ENCODE data around the gene ABTB2.

The ABTB2 gene

DNA sequence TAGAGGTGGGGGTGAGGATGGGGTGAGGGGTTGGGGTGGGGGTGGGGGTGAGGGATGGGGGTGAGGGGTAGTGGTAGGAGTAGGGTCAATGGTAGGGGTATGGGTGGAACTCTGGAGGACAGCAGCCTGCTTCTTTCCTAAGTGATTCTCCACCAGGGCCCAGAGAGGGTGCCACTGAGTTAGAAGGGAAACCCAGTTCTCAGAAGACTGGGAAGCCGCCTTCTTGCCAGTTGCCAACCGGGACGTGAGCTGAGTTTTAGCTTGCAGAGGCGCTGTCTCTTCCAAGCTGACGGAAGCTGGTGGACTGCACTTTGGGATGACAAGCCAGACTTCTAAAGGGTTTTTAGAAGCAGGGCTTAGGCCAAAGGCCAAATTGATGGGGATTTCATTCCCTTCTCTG is 148.0 kb downstream of the ABTB2 start:
- no peak for DNase-seq (ENCODE audit: low spot score)

DNA sequence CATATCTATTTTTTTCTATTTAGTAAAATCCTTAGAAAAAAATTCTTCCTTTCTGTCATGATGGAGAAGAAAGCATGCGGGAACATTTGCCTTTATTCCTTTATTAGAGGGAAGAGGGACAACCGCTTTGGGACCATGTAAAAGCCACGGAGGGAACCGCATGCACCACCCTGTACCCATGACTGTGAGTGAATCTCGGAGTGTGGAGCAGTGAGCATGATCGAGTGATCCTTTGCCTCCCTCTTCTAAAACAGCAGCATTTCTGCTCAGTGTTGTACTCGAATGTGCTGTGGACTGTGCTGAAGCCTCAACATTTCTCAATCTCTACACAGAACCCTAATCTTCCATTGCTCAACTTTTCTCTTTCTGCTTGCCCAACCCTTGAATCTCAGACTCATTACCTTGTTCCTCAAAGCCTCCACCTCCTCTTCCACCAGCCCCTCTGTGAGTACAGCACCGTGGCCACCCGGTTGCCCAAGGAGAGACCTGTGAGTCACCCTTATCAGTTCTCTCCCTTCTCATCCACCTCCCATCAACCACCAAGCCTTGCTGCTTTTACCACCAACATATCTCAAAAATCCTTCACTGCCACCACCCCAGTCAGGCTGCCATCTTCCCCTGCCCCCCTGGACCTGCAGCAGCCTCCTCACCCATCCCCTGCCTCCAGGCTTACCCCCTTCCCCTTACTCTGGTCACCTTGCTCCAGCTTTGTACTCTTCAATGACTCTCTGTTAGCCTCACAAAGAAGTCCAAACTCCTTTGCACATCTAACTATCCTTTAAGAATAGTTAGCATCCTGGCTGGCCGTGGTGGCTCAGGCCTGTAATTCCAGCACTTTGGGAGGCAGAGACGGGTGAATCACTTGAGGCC is 149.3 kb downstream of the ABTB2 start:
- DNase-seq (ENCODE audit: low spot score), result peak; percentile 34

DNA sequence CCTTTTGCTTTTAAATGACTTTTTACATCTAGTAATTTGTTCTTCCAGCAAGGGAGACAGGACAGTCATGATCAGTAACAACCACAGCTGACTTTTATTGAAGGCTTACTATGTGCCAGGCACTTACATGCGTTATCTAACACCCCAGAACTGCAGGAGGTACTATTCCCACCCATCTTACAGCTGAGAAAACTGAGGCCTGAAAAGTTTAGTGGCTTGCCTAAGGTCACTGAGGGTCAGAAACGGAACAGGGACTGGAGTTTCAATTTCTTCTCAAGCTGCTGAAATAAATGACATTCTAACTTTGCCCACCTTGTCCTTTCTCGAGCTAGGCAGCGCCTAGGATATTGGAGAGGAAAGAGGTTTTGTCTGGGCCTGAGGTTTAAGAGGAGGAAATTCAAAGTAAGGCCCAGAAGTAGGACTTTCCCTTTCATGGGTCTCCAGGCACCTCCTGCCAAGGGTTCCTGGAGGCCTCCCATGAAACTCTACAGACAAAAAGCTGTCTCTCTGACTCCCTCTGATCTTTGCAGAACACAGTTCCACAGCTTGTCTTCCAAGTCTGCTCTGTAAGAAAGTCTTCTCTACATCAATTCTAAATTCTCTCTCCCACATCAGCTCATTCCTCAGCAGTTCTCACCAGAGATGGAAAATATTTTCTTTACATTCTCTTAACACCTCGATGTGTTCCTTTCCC is 150.2 kb downstream of the ABTB2 start:
- peak; percentile 42 for DNase-seq (ENCODE audit: low spot score)

DNA sequence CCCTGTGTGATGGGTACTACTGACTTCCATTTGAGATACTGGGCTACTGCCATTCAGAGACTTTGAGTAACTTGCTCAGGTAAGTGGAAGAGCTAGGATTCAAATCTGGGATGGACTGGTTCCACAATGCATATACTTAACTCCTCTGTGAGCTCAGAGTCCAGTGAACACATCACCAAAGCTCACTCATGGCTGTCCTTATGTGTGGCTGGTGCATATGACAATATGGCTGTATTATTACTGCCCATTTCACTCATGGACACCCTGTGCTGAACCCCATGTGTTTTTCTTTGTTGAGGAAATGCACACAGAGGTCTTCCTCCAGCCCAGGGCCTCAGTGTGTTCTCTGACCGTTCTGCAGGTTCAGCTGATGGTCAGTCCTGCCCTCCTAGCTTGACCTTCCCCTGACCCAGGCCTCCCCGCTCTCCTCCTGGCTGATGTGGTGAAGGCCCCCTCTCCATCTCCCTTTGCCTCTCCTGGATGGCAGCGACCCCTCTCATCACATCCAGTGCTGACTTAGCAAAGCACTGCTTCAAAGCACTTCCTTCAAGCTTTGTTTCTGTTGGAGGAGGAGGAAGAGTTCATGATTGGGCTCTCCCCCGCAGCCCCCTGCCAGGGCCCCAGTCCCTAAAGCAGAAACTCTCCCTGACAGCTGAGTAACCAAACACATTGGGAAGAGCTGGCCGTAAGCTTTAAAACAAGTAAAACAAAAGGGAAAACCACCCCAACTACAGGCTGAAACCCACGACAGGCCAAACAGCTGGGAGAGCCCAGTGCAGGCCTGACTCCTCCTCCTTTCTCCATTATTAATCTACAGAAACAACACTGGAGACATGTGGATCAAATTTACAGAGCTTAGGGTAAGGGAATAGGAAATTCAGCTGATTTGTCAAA is 151.2 kb downstream of the ABTB2 start:
- no peak for DNase-seq (ENCODE audit: low spot score)

DNA sequence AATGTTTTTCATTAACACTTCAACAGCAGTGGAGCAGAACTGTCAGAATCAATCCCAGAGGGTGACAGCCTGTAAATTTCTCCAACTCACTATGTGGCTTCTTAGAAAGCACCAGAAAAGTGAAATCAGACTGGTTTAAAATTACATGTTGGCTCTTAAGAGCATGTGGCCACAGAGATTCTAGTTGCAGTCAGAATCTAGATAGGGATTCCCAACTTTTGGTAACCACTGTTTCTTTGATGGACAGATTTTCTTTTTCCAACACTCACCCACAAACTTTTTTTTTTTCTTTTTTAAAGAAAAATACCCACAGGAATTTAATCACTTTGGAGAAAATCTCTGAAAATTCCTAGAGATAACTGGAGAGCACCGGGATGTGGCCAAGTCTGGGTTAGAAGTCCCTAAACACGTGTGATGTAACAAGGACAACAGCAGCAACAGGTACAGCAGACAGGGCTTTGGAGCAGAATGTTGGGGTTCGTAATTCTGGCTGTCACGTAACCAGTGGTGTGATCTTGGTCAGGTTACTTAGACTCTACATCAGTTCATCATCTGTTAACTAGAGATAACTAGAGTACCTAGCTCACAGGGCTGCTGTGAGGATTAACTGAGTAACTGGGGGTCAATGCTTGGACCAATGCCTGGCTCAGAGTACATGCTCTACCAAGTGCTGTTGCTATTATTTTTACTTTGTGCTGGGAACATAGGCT is 152.3 kb downstream of the ABTB2 start:
- DNase-seq (ENCODE audit: low spot score), result no peak

DNA sequence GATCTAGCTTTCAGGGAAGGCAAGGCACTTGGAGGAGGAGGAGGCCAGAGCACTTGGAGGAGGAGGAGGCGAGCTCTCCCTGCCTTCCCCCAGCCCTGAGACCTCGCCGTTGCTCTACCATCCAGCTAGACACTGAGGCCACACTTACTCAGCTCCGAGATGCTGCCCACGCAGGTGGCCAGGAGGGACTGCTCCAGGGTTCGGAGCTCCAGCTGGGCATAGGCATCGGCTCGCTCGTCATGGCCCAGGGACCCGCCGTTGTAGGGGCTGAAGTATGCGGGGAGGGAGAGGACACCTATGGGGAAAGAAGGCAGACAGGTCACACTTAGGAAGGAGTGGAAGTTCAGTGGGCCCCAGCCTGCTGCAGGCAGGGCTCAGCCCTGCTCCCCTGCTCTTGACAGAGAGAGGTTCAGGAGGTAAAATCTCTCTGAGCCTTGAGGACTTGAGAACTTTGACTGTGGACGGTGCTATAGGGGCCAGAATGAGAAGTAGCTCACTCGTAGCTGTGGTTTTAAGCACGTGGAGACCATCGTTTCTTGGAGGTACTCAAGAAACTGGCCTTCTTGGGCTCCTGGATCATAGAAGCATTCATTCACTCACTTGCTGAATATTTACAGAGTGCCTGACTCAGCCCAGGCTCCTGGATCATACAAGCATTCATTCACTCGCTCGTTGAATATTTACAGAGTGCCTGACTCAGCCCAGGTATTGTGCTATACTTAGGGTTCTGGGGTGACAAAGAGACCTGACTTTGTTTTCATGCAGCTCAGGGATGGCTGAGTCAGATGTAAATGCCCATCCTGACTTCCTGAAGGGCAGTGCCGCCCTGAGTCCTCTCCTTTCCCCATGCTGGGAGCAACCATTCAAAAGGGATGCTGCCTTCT is 153.2 kb downstream of the ABTB2 start:
- DNase-seq (ENCODE audit: low spot score), result no peak

DNA sequence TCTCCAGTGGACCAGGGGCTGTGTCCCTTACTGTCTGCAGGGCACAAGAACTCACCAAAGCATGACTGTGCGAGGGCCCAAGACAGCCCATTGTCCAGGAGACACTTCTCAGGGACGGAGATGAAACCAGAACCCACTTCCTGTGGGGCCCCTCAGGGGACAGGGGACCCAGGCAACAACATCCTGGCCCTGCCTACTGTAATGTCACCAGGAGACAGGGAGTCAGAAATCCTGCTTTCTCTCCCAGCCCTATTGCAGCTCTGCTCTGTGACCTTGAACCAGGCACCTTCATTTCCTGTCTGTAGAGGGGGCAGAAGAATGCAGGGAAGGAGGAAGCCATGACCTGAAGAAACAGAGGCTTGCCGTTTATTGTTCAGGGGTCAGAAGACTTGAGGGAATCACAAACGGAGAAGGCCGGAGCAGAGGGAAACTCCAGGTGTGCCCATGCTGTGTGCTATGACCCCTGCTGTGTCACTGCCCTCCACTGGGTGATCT is 154.4 kb downstream of the ABTB2 start:
- DNase-seq (ENCODE audit: low spot score), result no peak

DNA sequence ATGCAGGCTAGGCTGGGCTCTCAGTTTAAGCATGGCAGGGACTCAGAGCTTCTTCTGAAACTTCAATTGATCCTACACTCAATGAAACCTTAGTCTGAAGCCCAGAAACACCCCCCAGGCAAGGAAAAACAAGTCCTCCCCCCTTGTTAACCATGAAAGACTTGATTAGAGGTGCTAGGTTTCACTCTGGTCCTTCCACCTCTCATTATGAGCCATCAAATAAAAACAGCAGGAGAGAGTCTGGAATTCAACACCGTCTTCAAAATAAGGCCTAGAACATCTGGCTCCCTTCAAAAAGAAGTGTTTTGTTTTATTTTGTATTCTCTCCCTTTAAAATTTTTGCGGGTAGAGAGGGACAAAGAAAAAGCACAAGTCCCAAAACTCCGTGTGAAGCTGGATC is 156.7 kb downstream of the ABTB2 start:
- DNase-seq (ENCODE audit: low spot score), result no peak

DNA sequence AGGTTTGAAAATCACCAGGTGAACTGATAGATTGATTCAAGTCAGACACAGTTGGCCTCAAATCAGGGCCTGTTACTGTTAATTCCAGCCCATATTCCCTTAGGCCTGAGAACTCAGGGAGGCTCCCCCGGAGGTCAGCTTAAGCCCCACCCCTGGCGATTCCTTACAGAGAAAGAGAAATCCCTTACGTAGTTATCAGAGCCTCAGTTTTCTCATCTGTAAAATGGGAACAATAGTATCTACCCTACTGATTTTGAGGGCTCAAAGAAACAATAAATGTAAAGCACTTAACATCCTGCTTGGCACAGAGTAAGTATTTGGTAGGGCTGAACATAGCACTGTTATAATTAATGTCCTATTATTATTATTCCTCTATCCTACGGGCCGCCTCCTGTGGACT is 158.3 kb downstream of the ABTB2 start:
- DNase-seq (ENCODE audit: low spot score), result no peak

DNA sequence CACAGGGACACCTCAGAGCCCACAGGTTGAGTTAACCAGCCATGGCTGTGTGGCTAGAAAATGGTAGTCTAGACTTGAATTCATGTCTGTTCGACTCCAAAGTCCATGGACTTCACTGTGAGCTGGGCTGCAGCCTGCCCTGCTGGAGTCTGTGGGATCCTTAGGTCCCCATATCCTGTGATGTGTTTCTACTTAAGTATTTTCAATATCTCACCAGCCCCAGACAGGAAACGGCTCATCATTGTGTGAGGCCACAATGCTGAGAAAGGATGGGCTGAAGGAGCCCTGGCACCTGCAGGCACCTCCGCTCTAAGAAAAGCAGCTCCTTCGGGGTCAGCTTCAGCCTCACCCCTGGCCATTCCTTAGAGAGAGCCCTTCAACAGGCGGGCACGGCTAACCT is 159.3 kb downstream of the ABTB2 start:
- no peak for DNase-seq (ENCODE audit: low spot score)

DNA sequence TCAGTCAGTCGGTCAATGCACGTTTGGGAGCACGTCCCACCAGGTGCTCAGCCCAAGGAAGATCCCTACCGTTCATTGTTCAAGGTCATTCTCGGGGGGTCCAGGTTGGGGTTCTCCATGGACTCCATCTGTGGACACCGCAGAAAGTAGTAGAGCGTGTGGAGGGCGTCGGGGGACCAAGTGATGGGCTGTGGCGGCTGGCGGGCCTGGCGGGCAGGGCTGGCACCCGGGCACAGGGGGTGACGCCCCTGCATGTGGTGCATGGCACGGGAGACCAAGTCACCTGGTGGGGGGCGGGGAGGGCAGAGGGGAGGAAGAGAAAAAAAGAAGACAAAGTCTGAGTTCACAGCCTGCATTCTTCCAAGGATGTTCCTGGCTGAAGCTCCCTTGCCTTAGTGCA is 160.6 kb downstream of the ABTB2 start:
- DNase-seq (ENCODE audit: low spot score), result no peak

DNA sequence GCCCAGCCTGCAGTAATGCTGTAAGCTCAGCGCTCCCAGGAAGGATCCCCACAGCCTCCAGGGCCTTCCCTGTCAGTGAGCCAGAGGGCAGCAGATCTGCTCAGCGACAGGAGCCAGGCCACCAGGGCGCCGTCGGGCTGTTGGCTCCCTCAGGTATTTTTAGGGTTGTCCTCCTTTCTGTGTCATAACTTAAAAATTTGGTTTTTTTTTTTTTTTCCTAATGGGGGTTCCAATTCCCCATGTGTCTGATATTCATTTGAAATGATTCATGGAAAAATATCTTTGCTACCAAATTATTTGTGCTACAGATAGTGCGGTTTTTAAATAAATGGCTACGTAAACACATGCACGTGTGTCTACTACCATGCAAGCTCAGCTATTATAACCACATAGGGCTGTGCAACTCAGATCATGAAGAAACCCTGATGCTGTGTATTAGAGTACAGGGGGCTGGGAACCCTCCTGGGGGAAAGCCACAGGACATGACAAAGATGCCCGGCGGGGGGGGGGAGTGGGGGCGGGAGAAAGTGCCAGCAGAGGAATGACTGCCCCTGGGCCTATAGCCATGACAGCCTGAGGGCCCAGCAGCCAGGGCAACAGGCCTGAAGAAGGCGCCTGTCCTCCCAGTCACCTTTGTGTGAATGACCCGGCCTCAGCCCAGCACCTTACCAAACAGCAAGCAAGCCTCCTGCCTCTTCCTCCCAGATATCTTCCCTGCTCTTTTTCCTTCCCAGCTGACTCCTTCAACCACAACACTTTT is 163.1 kb downstream of the ABTB2 start:
- no peak for DNase-seq (ENCODE audit: low spot score)

DNA sequence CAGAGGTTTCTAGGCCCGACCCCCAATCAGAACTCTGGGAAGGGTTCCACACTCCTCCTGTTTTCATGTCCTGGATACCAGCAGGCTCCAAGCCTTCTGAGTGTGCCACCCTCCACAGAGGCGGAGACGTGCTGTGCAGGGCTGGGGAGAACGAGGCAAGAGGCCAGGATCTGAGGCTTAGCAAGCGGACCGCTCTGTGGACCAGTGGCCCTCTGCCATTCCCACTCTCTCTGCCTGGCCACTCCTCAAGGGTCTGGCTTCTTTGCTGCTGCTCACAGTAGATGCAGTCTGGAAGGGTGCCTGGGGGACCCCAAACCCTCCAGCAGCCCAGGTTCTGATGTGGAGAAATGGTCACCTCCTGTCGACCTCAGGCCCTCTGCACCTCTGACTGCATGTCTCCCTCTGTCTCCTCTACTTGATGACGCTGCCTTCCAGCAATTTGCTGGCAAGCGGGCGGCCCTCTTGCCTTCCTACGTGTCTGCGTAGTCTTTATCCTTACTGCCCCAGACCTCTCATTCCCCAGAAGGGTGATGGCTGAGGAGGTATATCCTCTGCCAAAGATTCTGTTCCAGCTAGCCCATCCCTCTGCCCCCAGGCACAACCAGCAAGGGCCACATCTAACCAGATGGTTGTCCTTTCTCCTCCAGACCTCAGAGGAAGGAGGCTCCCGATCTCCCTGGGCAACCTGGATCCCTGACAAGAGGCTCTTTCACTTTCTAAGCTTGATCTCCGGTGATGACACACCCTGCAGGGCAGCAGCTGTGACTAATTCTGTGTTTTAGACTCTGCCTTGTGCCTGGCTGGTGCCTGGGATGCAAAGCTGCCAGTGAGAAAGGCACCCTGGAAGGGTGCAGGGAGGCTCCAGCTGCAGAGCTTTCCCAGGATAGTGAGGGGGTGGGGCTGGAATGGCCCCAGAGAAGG is 165.1 kb downstream of the ABTB2 start:
- DNase-seq (ENCODE audit: low spot score), result no peak

DNA sequence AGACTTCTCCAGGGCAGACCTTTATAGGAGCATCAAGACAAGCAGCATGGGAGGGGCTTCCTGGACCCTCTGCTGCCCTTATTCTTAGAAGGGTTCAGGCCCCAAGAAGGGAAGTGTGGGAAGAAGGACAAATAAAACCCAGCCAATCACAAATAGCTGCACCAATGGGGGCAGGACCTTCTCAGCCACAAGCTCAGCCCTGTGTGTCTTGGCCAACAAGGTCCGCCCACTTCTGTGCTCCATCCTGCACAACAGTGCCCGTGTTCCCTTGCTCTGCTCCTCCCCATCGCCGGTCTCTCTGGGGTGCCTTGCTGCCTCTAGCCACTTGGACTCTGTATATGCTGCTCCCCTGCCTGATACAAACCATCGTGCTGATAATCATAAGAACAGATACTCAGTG is 166.2 kb downstream of the ABTB2 start:
- no peak for DNase-seq (ENCODE audit: low spot score)

DNA sequence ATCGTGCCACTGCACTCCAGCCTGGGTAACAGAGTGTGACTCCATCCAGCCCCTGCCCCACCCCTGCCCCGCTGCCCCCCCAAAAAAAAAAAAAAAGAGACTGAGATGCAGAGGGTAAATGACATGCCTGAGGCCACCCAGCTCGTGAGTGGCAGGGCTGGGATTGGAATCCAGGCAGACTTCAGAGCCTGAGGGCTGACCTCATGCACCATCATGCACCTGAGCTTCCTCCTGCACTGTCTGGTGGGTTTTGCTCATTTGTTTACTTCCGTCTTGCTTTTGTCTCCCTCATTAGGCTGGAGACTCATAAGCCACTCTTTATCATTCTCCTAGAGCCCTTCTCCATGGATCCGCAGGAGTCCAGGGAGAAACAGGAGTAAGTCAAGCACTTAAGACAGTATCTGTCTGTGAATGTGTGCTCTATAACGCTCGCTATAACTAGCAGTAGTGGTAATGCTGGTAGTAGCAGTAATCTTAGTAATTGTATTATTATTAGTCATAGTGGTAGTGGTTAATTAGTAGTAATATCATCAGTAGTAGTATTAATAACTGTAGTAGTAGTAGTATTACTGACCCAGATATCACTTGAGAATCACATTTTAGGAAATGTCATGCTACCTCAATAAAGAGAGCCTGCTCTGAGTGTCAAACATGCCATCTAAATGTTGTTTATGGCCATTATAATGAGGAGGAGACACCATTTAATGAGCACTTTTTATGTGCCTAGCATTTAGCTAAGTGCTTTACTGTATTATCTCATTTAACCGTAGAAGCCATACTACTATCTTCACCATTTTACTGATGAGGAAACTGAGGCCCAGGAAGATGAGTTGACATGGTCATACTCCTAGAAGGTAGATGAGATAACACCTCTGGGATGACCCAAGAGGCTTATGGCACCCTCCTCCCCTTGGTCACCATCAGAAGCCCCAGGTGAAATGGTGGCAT is 167.3 kb downstream of the ABTB2 start:
- DNase-seq (ENCODE audit: low spot score), result no peak

DNA sequence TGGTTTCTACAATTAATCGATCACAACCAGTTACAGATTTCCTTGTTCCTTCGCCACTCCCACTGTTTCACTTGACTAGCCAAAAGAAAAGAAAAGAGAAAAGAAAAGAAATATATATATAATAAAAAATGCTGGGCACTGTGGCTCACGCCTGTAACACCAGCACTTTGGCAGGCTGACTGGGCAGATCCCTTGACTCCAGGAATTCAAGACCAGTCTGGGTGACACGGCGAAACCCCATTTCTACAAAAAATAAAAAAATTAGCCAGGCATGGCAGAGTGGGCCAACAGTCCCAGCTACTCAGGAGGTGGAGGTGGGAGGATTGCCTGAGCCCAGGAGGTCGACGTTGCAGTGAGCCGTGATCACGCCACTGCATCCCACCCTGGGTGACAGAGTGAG is 168.6 kb downstream of the ABTB2 start:
- DNase-seq (ENCODE audit: low spot score), result no peak

DNA sequence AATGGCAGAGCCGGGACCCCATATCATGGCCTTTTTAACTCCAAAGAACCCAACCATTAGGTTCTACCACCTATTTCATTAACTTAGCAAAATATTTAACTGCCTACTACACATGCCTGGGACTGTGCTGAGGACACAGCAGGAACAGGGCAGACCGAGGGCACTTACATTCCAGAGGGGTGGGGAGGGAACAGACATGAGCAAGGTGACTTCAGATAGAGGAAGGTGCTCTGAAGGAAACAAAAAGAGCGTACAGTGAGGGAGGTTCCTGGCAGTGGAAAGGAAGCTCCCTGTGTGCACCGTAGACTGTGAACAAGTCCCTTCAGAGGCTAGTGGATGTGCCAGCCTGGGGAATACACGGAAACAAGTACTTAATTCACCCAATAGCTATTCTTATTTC is 169.6 kb downstream of the ABTB2 start:
- DNase-seq (ENCODE audit: low spot score), result no peak
